ENCODE measurements around the gene SNX5. TPM values are rescaled to one million over a fixed set of nuclear protein-coding genes. Genes with fewer than 3 reads are reported as not detected.

The SNX5 gene
- total and polyA plus RNA-seq, 9 of the 15 experiments (the other 6 are each of a cell fraction or from before 2014, with no cell fraction given), result 53.5 to 276 (median 160) TPM

- TF ChIP-seq, protein P1, sequence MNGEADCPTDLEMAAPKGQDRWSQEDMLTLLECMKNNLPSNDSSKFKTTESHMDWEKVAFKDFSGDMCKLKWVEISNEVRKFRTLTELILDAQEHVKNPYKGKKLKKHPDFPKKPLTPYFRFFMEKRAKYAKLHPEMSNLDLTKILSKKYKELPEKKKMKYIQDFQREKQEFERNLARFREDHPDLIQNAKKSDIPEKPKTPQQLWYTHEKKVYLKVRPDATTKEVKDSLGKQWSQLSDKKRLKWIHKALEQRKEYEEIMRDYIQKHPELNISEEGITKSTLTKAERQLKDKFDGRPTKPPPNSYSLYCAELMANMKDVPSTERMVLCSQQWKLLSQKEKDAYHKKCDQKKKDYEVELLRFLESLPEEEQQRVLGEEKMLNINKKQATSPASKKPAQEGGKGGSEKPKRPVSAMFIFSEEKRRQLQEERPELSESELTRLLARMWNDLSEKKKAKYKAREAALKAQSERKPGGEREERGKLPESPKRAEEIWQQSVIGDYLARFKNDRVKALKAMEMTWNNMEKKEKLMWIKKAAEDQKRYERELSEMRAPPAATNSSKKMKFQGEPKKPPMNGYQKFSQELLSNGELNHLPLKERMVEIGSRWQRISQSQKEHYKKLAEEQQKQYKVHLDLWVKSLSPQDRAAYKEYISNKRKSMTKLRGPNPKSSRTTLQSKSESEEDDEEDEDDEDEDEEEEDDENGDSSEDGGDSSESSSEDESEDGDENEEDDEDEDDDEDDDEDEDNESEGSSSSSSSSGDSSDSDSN (IDR thresholded peaks at IDR 0.05; ENCODE audit: borderline replicate concordance in 1 of 2, low read depth in 2 of 2, low read length in 2 of 2), result 0 out of 4 replicates have a peak, but pooled peaks of 1 of the 2 experiments have one; percentile 6
- no peak for TF ChIP-seq ZBTB43 (CRISPR knock-in tag; IDR thresholded peaks at IDR 0.05)
- TF ChIP-seq RAD51 (IDR thresholded peaks at IDR 0.05; ENCODE audit: borderline replicate concordance, low read depth), result no peak
- no peak for TF ChIP-seq KLF1 (tag; IDR thresholded peaks at IDR 0.05)
- TF ChIP-seq NR2C2 (CRISPR knock-in tag; IDR thresholded peaks at IDR 0.05), result no peak
- TF ChIP-seq NR2C2 (tag; IDR thresholded peaks at IDR 0.05), result 0 out of 2 replicates have a peak, but pooled peaks have one; percentile 23
- TF ChIP-seq POLR2AphosphoS5 (IDR thresholded peaks at IDR 0.05; ENCODE audit: control insufficient read depth, insufficient read depth, low read depth, low read length), result no peak
- no peak for TF ChIP-seq ZNF561 (CRISPR knock-in tag; conservative IDR thresholded peaks at IDR 0.05)
- TF ChIP-seq ELF4 (CRISPR knock-in tag; IDR thresholded peaks at IDR 0.05), result no peak
- peak; percentile 28; the same call in 1 of the 2 replicates for TF ChIP-seq CTBP1 (IDR thresholded peaks at IDR 0.05; ENCODE audit: borderline replicate concordance)
- no peak for TF ChIP-seq ZNF77 (CRISPR knock-in tag; IDR thresholded peaks at IDR 0.05)
- TF ChIP-seq ELF1 (tag; IDR thresholded peaks at IDR 0.05), result peak; percentile 57
- TF ChIP-seq FOXP1 (CRISPR knock-in tag; IDR thresholded peaks at IDR 0.05), result no peak
- TF ChIP-seq FOXJ3 (CRISPR knock-in tag; IDR thresholded peaks at IDR 0.05), result no peak
- TF ChIP-seq LARP7 (IDR thresholded peaks at IDR 0.05), result no peak
- TF ChIP-seq NR1H2 (CRISPR knock-in tag; IDR thresholded peaks at IDR 0.05), result no peak
- 0 out of 2 replicates have a peak, but pooled peaks have one; percentile 20 for TF ChIP-seq SPI1 (IDR thresholded peaks at IDR 0.05; ENCODE audit: borderline replicate concordance, low read depth, low read length)
- no peak for TF ChIP-seq ZNF717 (CRISPR knock-in tag; IDR thresholded peaks at IDR 0.05)
- no peak for TF ChIP-seq ZZZ3 (IDR thresholded peaks at IDR 0.05)
- TF ChIP-seq GABPA (tag; conservative IDR thresholded peaks at IDR 0.05; ENCODE audit: low read depth), result peak; percentile 61; the same call in 1 of the 2 replicates
These were observed 1.4 kb upstream of the SNX5 start (continued) for GRCh38 chr20:17969884-17970409.

Data from K562 (cell line).